HG02840 (cell line): ENCODE data around the gene AGO3.
"Not testable (repeated sequence)": the region's sequence is repeated elsewhere in the genome, so short reads cannot be mapped to it uniquely, and the experiment has no call there.

ENCODE experiments used
- ATAC-seq: cut with Tn5 transposase; IDR thresholded peaks from one replicate; pipeline ENCODE4 v1.9.1; 2021; ENCODE audit warnings: mild to moderate bottlenecking, moderate library complexity, moderate number of reproducible peaks; ENCODE audit not compliant: unreplicated experiment, low FRiP score

The AGO3 gene

DNA sequence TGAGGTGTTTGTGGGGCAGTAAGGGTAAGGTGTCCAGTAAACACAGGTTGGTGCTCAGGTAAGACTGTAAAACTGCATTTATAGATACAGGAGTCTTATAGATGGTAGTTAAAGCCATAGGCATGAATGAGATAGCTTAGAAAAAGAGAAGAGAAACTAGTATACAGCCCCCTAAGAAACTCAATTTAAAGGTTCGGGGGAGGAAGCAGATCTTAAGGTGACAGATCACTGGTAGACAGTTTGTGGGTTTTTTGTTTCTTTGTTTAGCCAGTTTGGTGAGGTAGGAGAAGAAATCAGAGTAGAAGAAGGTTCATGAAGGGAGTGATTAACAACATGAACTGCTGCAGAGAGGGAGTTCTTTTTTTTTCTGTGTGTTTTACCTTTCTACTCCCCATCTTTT is 6.1 kb upstream of the AGO3 start:
- ATAC-seq = no peak

DNA sequence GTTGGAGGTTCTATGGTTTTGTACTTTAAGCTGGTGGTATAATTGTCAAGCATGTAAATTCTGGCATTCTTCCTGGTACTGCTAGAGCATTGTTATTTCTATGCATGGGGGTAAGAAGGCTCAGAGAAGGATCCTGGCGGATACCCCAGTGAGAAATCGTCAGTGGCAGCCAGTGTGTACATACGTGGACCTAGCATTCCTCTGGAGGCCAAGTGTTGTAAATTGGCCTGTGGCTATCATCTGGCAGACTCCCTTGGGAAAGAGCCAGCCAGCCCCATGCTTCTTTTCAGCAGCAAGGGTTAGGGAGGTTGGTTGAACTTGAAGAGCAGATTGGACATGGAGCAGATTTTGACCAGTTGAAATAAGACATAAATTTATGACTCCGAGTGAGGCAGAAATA is 5.2 kb upstream of the AGO3 start:
- ATAC-seq = no peak

DNA sequence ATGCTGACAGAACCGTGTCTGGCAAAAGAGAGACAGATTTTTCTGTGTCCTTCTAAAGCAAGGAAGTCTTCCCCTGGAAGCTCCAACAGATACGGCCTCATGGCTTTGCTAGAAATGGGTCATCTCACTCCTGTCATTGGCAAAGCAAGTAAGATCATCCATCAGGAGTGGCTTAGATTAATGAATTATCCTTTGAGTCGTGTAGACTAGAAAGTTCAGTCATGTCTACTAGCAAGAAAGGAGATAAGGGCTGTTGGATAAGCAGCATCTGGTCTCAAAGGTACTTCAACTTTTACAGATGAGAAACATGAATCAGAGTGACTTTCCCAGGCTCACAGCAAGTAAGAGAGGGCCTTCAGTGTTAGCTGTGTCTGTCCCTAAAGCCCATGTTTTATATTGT is 3.4 kb upstream of the AGO3 start:
- no peak for ATAC-seq

DNA sequence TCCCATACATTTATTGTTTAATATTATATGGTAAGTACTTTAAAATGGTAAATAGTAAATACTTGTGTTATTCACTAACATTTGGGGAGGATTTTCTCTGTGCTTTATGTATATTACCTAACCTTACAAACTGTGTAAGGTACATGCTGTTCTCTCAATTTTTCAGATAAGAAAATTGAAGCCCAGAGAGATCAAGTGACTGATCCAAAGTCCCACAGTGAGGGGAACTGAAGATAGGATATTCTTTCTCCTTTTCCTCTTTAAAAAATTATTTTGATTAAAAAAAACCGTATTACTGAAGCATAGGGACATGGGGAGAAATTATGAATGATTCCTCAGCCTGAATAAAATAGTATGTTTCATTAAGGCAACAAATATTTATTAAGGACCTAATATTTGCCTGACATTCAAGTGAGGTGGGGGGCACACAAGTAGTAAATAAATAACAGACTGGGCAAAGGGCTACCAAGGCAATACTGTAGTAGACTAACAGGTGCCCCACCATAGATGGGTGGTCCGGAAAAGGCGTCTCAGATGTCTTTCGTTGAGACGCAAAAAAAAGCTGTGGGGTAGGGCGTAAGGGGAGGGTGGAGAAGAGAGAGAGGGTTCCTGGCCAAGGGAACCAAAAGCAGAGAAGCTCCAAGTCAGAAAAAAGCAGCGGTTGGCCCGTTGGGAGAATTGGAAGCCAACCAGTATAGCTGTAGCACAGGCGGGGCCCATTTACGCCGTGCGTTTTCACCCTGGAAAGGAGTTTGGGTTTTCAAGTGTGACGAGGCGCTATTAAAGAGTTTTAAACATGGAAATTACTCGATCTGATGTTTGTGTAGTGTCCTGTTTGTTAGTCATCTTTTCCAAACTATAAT is 944 bp upstream of the AGO3 start:
- no peak for ATAC-seq

DNA sequence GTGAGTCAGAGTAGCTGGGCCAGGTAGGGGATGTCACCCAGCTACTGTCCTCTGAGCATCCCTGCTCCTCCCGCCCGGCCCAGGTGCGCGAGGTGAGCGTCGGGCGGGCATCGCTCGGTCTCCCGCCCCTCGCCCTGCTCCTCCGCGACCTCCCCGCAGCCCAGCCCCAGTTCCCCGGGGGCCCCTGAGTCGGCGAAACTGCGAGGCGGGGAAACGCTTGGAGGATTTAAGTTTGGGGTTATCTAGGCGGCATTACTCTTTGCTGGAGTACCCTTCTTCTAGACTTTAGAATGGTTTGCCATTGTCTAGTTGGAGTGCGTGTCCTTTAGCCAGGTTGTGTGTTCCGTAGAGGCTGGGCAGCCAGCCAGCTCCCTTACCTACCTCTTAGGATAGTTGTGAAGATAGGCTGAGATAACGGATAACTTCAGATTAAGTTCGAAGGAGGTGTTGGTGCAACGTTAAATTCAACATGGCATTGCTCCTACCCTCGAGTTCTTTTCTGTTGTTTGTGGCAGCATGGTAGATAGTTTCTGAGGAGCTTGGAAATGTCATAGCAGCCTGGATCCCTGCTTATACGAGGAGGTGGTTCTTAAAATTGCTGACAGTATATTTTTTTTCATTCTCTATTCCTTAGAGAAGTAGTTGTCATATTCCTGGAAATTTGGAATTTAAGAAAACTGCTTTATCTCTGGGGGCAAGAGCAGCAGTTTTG is 697 bp downstream of the AGO3 start:
- ATAC-seq = no peak

DNA sequence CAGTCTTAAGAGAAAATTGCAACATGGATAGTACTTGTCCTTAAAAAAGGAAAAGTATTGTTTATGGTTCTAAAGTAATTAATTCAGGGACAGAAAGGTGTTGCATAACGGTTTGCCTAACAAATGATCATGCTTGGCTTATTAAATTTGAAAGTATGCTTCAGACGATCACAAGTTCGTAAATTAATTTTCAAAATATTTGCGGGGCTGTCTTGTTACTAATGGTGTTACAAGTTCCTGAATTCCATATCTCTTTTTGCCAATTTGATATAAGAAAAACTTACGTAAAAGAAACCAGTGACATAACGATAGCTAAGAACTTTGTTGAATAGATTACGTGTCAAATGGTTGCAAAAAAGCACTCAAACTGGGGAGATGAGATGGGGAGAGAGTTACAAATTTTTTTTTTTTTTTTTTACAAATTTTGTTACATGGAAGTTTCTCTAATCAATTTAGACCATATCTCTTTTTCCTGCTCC is 1.3 kb downstream of the AGO3 start:
- no peak for ATAC-seq

DNA sequence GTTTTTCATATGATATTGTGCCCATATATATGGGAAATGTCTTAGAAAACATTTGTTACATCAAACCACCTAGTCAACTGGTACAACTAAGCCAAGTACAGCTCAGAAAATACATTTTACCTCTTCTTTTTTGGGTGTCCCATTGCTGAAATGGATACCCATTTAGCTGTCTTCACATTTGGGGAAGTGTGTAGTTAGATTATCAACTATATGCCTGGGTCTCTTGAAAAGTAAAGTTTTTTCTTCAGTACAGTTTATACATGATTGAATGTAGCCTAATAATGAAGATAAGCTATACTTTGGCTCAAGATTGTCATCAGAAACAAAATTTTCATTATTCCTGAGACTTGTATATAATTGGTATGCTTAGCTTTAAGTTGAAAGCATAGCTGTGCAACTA is 2.0 kb downstream of the AGO3 start:
- no peak for ATAC-seq

DNA sequence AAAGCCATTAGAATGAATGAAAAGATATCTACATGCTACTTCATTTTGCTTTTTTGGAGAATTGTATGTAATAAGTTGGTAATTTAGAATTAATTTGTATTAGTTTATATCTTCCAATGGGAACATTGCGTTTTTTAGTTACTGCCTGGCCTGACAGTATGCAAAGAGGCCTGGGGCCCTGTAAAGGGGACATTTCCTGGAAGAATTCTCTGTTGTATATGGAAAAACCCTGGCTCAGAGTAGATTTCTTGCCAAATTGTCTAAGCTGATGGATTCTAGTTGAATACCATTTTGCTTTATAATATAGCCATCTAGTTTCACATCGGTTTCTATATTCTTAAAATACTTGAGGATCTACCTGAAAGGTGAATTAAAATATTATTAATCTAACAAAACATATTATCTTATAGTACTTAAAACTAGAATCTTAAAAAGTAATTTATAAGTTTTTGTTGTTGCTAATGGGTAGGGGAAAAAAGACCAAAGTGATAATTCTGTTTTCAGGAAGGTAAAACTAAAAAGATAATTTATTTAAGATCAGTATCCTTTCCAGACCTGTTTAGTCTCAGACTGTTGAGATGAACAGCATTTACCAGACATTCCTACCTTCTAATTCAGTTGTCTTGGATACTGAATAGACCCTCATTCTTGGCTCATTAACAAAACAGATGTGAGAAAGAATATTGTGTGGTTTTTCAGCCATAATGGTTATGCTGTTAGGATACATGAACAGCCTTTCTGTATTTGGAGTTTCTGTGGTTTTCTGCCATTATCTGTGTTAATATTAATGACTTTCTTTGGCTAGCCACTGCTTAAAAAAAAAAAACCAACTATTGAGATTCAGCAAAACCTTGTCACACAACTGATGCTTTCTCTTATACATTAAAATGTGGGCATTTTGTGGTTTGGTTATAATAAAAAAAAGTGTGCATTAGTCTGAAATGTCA is 4.8 kb downstream of the AGO3 start:
- no peak for ATAC-seq

DNA sequence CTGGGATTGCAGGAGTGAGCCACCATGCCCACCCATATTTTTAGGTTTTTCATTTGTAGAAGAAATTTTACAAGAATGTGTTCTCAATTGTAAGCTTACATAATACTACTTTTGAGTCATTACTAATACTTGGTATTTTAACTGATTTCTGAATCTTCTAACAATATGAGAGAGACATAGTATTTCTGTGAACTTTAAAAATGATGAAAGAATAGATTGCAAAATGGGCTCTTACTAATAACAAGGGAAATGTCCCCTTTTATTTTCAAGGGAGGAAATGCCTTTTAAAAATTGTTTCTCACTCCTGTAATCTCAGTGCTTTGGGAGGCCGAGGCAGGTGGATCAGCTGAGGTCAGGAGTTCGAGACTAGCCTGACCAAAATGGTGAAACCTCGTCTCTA is 5.9 kb downstream of the AGO3 start:
- ATAC-seq = no peak

DNA sequence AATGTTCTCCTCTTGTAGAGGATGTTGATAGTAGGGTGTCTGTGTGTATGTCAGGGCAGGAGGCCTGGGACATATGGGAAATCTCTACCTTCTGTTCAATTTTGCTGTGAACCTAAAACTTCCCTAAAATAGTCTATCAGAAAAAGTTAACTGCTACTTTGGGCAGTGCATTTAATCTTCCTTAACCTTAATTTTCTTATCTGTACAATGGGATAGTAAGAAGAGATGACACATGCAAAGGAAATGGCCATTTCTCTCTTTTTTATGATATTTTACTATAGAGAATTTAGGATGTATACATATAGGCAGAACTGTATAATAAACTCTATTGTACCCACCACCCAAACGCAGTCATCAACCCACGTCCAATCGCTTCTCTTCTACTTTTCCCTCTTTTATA is 8.6 kb downstream of the AGO3 start:
- no peak for ATAC-seq

DNA sequence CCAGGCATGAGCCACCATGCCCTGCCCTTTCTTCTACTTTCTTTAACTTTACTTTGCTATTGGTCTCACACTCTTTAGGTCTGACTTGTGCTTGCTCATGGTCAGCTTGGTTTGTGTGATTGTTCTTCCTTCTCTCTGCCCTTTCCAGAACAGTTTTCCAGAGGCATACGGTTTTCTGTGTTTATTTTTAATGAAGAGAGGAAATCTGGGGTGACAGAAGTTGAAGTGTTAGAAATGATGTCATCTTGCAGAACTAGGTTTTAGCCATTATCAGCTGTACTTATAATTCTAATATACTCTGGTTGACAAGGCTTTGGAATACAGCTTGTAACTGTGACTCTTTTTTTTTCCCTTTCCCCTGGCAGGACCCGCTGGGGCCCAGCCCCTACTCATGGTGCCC is 14.4 kb downstream of the AGO3 start:
- no peak for ATAC-seq

DNA sequence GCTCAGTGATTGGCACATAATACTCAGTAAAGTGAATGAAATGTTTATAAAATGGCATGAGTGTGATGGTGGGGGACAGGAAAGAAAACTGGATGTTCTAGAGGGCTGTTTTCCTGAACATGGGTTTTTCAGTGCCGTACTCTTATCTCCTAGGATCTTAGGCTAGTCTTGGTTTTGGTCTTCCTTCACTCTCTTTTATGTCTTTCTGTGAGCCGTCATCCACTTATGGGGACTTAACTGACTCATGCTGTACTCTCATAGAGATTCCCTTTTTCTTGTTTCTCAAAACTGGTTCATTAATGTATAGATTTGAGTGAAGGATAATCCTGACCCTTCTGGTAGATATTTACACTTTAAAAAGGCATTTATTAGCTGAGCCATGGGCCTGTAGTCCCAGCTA is 16.6 kb downstream of the AGO3 start:
- ATAC-seq = no peak

DNA sequence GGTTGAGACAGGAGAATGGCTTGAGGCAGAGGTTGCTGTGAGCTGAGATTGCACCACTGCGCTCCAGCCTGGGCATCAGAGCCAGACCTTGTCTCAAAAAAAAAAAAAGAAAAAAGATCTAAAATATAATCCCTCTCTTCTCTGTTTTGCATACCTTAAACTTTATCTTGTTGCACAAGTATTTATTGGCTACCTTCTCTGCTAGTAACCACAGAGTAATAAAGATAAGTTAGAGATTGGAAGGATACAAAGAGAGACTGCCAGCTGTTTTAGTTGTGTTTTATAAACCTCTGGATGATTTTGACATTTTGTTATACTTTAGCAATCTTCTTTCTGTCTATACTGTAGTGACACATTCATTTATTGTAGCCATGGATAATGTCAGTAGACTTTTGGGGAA is 27.7 kb downstream of the AGO3 start:
- no peak for ATAC-seq

DNA sequence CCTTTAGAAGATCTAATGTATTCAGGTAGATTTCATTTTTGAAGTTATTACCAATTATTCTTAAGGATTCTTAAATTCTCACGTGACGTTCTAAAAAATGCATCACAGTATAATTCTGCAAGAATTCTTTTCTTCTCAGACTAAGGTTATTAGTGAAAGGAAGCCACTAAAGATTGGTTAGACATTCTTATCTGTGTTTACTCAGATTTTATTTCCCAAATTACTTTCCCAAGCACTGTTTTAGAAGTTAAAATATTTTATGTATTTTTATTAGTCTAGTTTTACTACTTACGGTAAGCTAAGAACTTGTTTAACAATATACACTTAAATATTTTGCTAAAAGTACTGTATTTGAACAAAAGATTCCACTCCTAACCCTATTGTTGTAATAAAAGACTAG is 28.4 kb downstream of the AGO3 start:
- no peak for ATAC-seq

DNA sequence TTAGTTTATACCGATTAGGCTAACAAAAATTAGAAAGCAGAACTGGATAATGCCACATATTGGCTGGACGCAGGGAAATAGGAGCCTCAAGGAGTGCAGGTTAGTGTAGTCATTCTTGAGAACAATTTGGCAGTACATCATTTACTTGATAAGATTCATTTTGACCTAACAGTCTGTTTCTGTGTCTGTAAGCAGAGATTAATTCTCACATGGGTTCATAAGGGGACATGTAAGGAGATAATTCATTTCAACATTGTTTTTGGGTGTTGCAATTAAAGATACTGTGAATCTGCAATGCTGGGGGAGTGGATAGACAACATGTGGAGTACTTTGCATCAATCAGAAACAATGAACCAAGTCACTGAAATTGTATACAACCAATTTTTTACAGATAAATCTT is 32.0 kb downstream of the AGO3 start:
- ATAC-seq = no peak

DNA sequence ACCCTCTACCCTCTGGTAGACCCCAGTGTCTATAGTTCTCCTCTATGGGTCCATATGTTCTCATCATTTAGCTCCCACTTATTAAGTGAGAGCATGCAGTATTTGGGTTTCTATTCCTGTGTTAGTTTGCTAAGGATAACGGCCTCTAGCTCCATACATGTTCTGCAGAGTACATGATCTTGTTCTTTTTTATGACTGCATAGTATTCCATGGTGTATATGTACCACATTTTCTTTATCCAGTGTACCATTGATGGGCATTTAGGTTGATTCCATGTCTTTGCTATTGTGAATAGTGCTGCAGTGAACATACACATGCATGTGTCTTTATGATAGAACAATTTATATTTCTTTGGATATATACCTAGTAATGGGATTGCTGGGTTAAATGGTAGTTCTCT is 33.4 kb downstream of the AGO3 start:
- ATAC-seq = not testable (repeated sequence)

DNA sequence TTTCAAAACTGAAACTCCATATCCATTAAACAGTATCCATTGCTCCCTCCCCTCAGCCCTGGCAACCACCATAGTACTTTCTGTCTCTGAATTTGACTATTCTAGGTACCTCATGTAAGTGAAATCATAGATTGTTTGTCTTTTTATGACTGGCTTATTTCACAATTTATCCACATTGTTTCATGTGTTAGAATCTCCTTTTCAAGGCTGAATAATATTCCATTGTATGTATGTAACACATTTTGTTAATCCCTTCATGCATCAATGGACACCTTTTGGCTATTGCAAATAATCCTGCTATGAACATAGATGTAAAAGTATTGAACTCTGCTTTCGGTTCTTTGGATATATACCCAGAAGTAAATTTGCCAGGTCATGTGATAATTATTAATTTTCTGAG is 37.5 kb downstream of the AGO3 start:
- ATAC-seq = no peak

DNA sequence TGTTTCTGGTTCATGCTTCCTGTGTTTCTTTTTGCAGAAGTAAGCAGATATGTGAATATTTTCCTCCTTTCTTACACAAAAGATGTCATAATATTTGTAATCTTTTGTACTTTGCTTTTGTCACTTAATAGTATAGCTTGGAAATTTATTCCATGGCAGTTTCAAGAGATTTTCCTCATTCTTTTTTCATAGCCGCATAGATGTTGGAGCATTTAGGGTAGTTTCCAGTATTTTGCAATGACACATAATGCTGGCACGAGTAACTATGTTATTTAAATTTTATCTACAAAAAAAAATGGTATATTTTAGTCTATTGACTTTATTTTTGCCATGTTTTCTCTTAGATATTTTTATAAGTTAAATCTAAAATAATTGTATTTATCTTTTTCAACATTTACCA is 40.7 kb downstream of the AGO3 start:
- no peak for ATAC-seq

DNA sequence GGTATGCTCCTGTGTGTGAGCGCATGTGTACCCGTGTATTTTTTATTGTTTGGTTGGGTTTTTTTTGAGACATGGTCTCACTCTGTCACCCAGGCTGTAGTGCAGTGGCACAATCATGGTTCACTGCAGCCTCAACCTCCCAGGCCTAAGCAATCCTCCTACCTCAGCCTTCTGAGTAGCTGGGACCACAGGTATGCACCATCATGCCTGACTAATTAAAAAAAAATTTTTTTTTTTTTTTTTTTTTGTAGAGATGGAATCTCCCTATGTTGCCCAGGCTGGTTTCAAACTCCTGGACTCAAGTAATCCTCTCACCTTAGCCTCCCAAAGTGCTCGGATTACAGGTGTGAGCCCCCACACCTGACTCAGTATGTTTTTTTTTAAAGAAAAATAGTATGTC is 41.7 kb downstream of the AGO3 start:
- ATAC-seq = not testable (repeated sequence)

DNA sequence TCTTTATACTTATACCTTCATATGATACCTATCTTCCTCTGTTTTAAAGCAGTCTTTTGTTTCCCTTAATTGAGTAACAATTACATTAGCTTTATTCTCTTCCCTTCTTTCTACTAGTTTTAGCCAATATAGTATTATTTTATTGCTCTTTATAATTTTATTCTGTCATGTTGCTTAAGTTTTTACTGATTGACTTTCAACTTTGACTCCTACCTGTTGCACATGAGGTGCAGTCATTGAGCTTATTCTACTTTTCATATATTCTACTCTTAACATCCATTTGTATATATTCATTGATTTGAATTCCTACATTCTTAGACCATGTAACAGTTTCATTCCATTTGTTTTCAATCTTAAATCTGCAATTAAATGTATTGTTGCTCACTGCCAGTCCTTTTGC is 49.2 kb downstream of the AGO3 start:
- no peak for ATAC-seq

DNA sequence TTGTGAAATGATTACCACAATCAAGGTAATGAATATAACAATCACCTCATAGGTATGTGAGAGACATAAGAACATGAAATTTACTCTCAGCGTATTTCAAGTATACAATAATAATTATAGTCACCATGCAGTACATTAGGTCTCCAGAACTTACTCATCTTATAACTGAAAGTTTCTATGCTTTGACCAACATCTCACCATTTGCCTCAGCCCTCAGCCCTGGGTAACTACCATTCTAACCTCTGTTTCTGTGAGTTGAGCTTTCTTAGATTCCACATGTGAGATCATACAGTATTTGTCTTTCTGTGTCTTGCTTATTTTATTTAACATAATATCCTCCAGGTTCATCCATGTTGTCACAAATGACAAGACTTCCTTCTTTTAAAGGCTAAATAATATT is 57.3 kb downstream of the AGO3 start:
- ATAC-seq = no peak
